GM18505 (cell line): ENCODE data around the gene SGTA.
"Not testable (repeated sequence)": the region's sequence is repeated elsewhere in the genome, so short reads cannot be mapped to it uniquely, and the experiment has no call there.

Experiments used
- ATAC-seq: cut with Tn5 transposase; IDR thresholded peaks from one replicate; pipeline ENCODE4 v1.9.1; 2021; ENCODE audit not compliant: unreplicated experiment
- POLR2A ChIP-seq: IDR thresholded peaks from 4 replicates; pipeline ENCODE4 v1.6.1; 2011; ENCODE audit warnings: borderline replicate concordance; ENCODE audit not compliant: insufficient read depth, insufficient read length; ENCODE audit errors: extremely low read depth

The SGTA gene, protein sequence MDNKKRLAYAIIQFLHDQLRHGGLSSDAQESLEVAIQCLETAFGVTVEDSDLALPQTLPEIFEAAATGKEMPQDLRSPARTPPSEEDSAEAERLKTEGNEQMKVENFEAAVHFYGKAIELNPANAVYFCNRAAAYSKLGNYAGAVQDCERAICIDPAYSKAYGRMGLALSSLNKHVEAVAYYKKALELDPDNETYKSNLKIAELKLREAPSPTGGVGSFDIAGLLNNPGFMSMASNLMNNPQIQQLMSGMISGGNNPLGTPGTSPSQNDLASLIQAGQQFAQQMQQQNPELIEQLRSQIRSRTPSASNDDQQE

GRCh38 chr19:2782936-2783780, at the start of gene SGTA:
Gene SGTA (minus strand): TSS chr19:2783273. CDS start chr19:2769068, 14,205 bp downstream.
- peak; percentile 70 for ATAC-seq

GRCh38 chr19:2827840-2828489, 44.9 kb upstream of the SGTA start:
- ATAC-seq, result no peak
- TF ChIP-seq POLR2A, result no peak

More at GRCh38 chr19:2782936-2783780, at the start of gene SGTA:
- TF ChIP-seq POLR2A, result peak; percentile 79

GRCh38 chr19:2827022-2827421, 43.9 kb upstream of the SGTA start:
- ATAC-seq, result no peak
- TF ChIP-seq POLR2A, result no peak

DNA sequence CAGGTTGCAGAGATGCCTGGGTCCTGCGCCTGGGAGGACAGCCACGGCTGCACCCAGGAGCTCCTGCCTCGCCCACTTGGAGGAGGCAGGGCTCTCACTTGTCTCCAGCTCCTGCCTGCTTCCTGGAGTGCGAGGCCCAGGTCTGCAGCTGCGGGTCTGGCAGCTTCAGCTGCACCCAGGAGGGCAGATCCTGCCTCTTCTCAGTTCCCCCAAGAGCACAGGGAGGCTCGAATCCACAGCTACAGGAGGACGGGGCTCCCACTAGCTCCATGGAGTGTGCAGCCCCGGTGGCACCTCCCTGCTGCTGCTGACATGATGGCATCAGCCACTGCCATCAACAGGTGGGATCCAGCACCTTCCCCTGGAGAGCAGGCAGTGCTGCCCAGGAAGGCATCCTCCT, 41.1 kb upstream of the SGTA start:
- no peak for ATAC-seq
- TF ChIP-seq POLR2A, result no peak

GRCh38 chr19:2823646-2824045, 40.6 kb upstream of the SGTA start:
- ATAC-seq, result no peak
- TF ChIP-seq POLR2A, result no peak

DNA sequence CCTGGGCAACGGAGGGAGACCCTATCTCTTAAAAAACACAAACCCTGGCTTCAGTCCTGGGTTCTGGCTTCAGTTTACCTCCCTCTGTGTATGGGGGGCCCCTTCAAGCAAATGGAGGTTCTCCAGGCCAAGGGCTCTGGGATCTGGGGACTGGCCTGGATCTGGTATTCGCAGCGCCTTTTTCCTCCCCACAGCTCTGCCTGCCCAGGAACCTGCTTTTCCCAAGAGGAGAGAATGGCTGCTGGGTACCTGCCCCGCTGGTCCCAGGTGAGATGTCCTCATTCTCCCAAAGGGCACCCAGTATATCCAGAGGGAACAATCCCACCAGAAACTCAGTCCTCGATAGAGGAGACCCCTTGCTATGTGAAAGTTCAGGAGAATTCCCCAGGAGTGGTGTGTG, 39.8 kb upstream of the SGTA start:
- ATAC-seq, result no peak
- TF ChIP-seq POLR2A, result no peak

DNA sequence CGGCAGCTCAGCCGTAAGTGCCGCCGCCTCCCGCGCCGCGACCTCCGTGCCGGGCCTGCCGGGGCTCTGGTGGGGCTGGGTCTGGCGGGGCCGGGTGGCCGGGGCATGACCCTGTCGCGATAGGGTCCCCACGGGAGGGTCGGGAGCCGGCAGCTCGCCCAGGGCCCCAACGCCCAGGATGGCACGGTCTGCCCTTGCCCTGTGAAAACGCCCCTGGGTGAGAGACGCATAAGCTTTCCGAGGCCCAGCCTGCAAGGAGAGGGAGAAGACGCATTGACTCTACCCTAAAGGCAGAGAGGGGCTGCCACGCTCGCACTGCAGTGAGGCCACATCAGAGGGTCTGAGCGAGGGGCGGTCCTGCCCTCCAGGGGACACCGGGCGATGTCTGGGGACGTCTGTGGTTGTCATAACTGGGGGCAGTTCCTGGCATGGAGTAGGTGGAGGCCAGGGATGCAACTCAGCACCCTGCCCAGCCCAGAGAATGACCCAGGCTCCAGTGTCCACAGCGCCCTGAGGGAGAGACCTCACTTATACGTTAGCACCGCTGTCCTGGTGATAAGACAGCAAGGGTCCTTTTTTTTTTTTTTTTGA, 37.1 kb upstream of the SGTA start:
- no peak for TF ChIP-seq POLR2A
- no peak for ATAC-seq

- ATAC-seq, result peak; percentile 86
- peak; percentile 28 for TF ChIP-seq POLR2A
Observed at GRCh38 chr19:2819540-2820111, 36.6 kb upstream of the SGTA start, which contains the start of gene ZNF554. Gene ZNF554 (plus strand): TSS chr19:2819868. CDS start chr19:2820072, 204 bp downstream.

DNA sequence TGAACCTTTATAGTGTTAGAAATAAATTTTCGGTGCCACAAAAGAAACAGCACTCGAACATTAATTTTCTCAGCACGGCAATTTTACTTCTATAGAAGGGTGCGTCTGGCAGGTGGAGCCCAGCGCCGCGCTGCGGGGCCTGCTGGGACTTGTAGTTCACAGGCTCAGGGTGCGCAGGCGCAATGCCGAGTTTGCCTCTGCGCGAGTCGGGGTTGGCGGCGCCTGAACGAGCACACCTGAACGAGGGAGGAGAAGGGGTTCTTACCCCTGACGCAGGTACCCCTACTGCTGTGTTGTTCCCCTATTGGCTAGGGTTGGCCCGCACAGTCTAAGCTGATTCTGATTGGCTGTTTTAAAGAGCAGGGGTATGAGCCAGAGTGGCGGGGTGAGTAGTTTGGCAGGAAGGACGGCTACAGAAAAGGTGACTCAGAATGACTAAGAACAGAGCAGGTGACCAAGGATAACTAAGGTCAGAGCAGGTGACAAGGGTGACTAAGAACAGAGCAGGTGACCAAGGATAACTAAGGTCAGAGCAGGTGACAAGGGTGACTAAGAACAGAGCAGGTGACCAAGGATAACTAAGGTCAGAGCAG, 34.3 kb upstream of the SGTA start:
- not testable (repeated sequence) for ATAC-seq

DNA sequence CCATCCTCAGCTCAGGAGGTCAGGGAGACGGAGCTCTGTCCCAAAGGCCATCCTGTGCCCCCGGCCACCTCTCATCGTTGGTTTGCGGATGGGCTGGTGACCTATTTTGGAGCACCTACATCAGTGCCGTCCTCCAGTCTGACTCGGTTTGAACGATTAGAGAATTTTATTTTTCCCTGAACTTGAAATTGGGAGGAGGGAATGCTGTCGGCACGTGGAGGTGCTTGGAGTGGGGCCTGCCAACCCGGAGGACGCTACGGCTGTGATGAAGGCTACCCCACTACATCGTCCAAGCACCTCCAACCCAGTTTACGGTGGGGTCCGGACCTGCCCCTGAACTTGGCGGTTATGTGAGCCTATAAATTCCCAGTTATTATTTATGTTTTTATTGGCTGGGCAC, 33.6 kb upstream of the SGTA start:
- no peak for ATAC-seq
- TF ChIP-seq POLR2A, result no peak

- no peak for ATAC-seq
Observed at GRCh38 chr19:2815923-2816322, 32.9 kb upstream of the SGTA start.

GRCh38 chr19:2815191-2815614, 32.1 kb upstream of the SGTA start:
- no peak for TF ChIP-seq POLR2A
- ATAC-seq, result no peak

More at GRCh38 chr19:2815923-2816322, 32.9 kb upstream of the SGTA start:
- no peak for TF ChIP-seq POLR2A

- ATAC-seq, result no peak
- no peak for TF ChIP-seq POLR2A
Observed at GRCh38 chr19:2814426-2814825, 31.4 kb upstream of the SGTA start.
